HAP-1 (cell line): ENCODE data around the gene SLF2.
"Not testable (repeated sequence)": the region's sequence is repeated elsewhere in the genome, so short reads cannot be mapped to it uniquely, and the experiment has no call there.

Experiments used
- DNase-seq, 2 experiments: peaks; one replicate each; pipeline ENCODE4 v3.0.0-alpha.2; 2016 to 2020; ENCODE audit warnings: low spot score in 2 of 2
- H3K27me3 ChIP-seq: fragments of 250-450 bp; sonication (Bioruptor Pico); 2 replicates; pipeline ENCODE4 v1.5.1; 2020; ENCODE audit warnings: low read depth, mild to moderate bottlenecking, moderate library complexity
- H3K36me3 ChIP-seq: fragments of 250-450 bp; sonication (Bioruptor Pico); replicated peaks from 2 replicates; pipeline ENCODE4 v1.5.1; 2020; ENCODE audit warnings: mild to moderate bottlenecking
- H3K4me1 ChIP-seq: fragments of 250-450 bp; sonication (Bioruptor Pico); 2 replicates; pipeline ENCODE4 v1.5.1; 2020; ENCODE audit warnings: mild to moderate bottlenecking
- H3K4me3 ChIP-seq: fragments of 250-450 bp; sonication (Bioruptor Pico); 2 replicates; pipeline ENCODE4 v1.5.1; 2020; ENCODE audit warnings: mild to moderate bottlenecking, moderate library complexity
- H3K9me3 ChIP-seq: fragments of 250-450 bp; sonication (Bioruptor Pico); 2 replicates; pipeline ENCODE4 v1.5.1; 2020; ENCODE audit warnings: mild to moderate bottlenecking, moderate library complexity
- in situ Hi-C: fragments of 300-500 bp; cut with MboI; formaldehyde crosslinking; loops from 3 replicates; pipeline ENCODE4 v1.14.3; 2020; ENCODE audit warnings: low sequenced_read_pairs, inconsistent platforms, mixed read lengths

SLF2 gene

GRCh38 chr10:100874702-100875483 lies 37.9 kb upstream of the SLF2 start:
- H3K9me3 ChIP-seq = no peaks in the 10 kb centered on the region
- no peak for DNase-seq
- in situ Hi-C loops = loop anchor here (5.0 kb wide), 1 partner anchor 313 kb away; no protein-coding TSS in a partner anchor
- H3K27me3 ChIP-seq = no peaks in the 10 kb centered on the region
- no peaks in the 10 kb centered on the region for H3K36me3 ChIP-seq
- no peak overlapping the region for H3K4me3 ChIP-seq
- no peaks in the 10 kb centered on the region for H3K4me1 ChIP-seq

- Histone ChIP-seq H3K36me3 (no peaks in the 10 kb centered on the region), H3K4me3 (no peak overlapping the region), H3K9me3 (no peaks in the 10 kb centered on the region), H3K4me1 (no peaks in the 10 kb centered on the region), H3K27me3 (no peaks in the 10 kb centered on the region)
- no peak for DNase-seq
- in situ Hi-C loops = loop anchor here (5.0 kb wide), 1 partner anchor 313 kb away; no protein-coding TSS in a partner anchor
These were observed 37.1 kb upstream of the SLF2 start for GRCh38 chr10:100875484-100876166.

- Histone ChIP-seq H3K9me3 (no peaks in the 10 kb centered on the region), H3K36me3 (no peaks in the 10 kb centered on the region), H3K27me3 (no peaks in the 10 kb centered on the region), H3K4me1 (no peaks in the 10 kb centered on the region), H3K4me3 (no peak overlapping the region)
- no peak for DNase-seq
- in situ Hi-C loops = loop anchor here (5.0 kb wide), 1 partner anchor 315 kb away; no protein-coding TSS in a partner anchor
These were observed 35.9 kb upstream of the SLF2 start for GRCh38 chr10:100876585-100877460.

DNA sequence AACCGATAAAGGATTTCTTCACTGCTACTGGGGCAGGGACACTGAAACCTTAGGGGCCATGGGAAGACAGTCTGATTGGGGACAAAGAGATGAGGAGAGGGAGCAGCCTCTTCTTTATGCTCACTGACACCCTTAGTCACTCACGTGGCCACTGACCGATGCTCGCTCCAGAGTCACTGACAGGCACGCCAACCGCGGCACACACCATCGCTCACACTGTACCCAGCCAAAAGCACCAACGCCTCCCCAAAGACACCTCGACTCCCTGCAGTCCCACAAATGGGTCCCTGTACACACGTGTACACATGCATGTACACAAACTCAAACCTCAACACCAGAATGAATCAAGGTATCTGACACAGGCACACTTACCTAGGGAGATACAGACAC lies 35.3 kb upstream of the SLF2 start:
- H3K36me3 ChIP-seq = no peaks in the 10 kb centered on the region
- no peaks in the 10 kb centered on the region for H3K9me3 ChIP-seq
- in situ Hi-C loops = loop anchor here (5.0 kb wide), 1 partner anchor 315 kb away; no protein-coding TSS in a partner anchor
- no peak for DNase-seq
- H3K27me3 ChIP-seq = no peaks in the 10 kb centered on the region
- no peaks in the 10 kb centered on the region for H3K4me1 ChIP-seq
- no peak overlapping the region for H3K4me3 ChIP-seq

DNA sequence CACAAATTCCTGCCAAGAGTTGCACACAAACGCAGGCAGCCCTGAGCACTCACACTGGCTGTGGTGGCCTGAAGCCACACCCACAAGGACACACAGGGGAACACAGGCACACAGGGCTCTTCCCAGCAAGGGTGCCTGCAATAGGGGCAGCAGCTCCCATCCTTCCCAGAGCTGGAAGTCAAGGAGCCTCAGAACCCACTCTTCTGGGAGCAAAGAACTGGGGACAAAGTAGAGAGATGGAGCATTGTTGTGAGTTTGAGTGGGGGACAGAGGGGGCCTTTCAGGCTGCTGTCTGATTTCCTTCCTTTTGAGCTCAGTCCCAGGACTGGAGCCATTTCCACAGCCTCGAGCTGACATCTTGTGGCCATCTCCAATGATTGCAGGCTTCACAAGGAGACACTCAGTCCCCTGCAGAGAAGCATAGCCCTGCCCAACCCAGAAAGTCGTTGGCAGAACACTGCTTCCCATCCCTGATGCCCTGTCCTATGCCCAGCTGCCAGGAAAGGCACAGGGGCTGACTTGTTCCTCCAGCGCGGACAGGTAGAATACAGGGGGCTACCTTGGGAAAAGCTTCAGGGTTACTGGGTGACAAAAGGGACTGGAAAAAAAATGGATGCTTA lies 34.4 kb upstream of the SLF2 start:
- Histone ChIP-seq H3K4me1 (no peaks in the 10 kb centered on the region), H3K36me3 (no peaks in the 10 kb centered on the region), H3K4me3 (no peak overlapping the region), H3K9me3 (no peaks in the 10 kb centered on the region), H3K27me3 (no peaks in the 10 kb centered on the region)
- in situ Hi-C loops = loop anchor here (5.0 kb wide), 1 partner anchor 316 kb away; no protein-coding TSS in a partner anchor
- DNase-seq = peak; percentile 74 to 75

DNA sequence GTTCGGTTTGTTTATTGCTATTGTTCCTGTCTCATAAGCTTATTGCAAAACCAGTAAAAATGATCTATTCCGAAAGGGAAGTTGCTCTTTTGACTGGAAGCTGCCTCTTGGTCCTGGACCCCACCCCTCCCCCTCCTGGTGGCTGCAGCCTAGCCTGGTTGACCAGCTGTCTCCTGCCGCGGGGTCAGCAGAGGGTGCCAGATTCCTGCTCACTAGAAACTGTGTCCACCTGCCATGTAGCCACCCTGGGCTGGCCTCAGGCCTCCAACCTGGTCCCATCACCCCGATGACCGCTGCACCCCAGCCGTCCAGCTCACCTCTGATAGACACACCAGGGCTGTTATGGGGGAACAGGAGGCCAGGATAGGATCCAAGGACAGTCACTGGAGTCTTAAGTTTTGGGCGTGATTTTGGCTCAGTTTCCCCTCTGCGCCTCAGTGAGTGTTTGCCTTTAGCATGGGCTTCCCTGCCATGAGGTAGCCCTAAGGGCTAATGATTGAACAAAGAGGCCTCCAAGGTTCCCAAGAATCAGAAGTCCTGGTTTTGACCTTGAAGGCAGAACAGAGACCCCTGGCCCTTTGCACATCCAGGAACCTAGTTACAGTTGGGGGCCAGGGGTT lies 32.9 kb upstream of the SLF2 start:
- in situ Hi-C loops = loop anchor here (5.0 kb wide), 1 partner anchor 318 kb away; no protein-coding TSS in a partner anchor
- DNase-seq = no peak
- no peaks in the 10 kb centered on the region for H3K4me1 ChIP-seq
- no peaks in the 10 kb centered on the region for H3K27me3 ChIP-seq
- H3K4me3 ChIP-seq = no peak overlapping the region
- H3K36me3 ChIP-seq = no peaks in the 10 kb centered on the region
- no peaks in the 10 kb centered on the region for H3K9me3 ChIP-seq

- Histone ChIP-seq H3K4me3 (no peak overlapping the region), H3K27me3 (no peaks in the 10 kb centered on the region), H3K4me1 (no peaks in the 10 kb centered on the region), H3K9me3 (no peaks in the 10 kb centered on the region), H3K36me3 (no peaks in the 10 kb centered on the region)
- in situ Hi-C loops = no loop called here
- no peak for DNase-seq
These were observed 31.1 kb upstream of the SLF2 start for GRCh38 chr10:100881556-100882213.

- H3K9me3 ChIP-seq = no peaks in the 10 kb centered on the region
- H3K36me3 ChIP-seq = no peaks in the 10 kb centered on the region
- DNase-seq = no peak
- no peaks in the 10 kb centered on the region for H3K4me1 ChIP-seq
- in situ Hi-C loops = no loop called here
- no peaks in the 10 kb centered on the region for H3K27me3 ChIP-seq
- H3K4me3 ChIP-seq = no peak overlapping the region
These were observed 30.5 kb upstream of the SLF2 start for GRCh38 chr10:100882252-100882651.

DNA sequence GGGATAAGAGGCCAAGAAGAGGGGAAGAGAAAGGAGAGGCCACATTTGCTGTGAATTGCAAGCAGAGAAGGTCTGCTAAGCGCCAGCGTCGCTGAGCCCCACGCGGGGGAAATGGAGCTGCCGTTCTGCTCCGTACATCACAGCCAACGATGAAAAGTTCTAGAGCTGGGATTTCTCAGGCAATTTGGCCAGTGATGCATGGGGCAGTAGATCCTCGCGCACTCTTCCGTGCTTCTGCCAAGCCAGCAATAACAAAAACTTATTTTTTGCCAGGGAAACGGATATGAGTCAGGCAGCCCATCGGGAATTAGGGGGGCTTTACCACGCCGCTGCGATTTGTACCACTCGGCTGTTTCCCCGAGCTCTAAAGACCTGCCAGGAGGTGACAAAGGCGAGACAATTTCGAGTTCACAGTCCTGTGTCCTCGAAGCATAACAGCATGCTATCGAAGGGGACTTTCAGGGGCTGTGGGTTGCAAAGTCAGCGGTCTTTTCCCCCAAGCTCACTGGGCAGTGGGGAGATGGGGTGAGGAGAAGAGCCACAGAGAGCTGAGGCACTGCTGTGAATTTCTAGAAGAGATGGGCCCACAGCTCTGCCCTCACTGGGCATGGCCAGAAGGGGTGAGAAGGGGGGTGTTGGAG lies 30.0 kb upstream of the SLF2 start:
- in situ Hi-C loops = no loop called here
- H3K27me3 ChIP-seq = no peaks in the 10 kb centered on the region
- no peaks in the 10 kb centered on the region for H3K36me3 ChIP-seq
- DNase-seq = no peak
- H3K4me1 ChIP-seq = no peaks in the 10 kb centered on the region
- H3K4me3 ChIP-seq = no peak overlapping the region
- H3K9me3 ChIP-seq = no peaks in the 10 kb centered on the region

GRCh38 chr10:100883312-100883821 lies 29.4 kb upstream of the SLF2 start:
- Histone ChIP-seq H3K27me3 (no peaks in the 10 kb centered on the region), H3K4me3 (no peak overlapping the region), H3K4me1 (no peaks in the 10 kb centered on the region), H3K9me3 (no peaks in the 10 kb centered on the region), H3K36me3 (no peaks in the 10 kb centered on the region)
- in situ Hi-C loops = no loop called here
- no peak for DNase-seq

- in situ Hi-C loops, H3K9me3 ChIP-seq, H3K4me1 ChIP-seq, H3K27me3 ChIP-seq, H3K4me3 ChIP-seq, DNase-seq, H3K36me3 ChIP-seq: not testable (repeated sequence)
These were observed 27.2 kb upstream of the SLF2 start for GRCh38 chr10:100885611-100886010.

- H3K4me3 ChIP-seq = no peak overlapping the region
- in situ Hi-C loops = no loop called here
- DNase-seq = no peak
- no peaks in the 10 kb centered on the region for H3K9me3 ChIP-seq
- no peaks in the 10 kb centered on the region for H3K36me3 ChIP-seq
- H3K27me3 ChIP-seq = no peaks in the 10 kb centered on the region
- H3K4me1 ChIP-seq = peaks cover 4% of the 10 kb centered on the region; the same call in 1 of the 2 replicates
These were observed 26.7 kb upstream of the SLF2 start for GRCh38 chr10:100886091-100886490.
